Peyer's patch (tissue), 4 donors: ENCODE data around the gene PHKB.

Experiments used
- CTCF ChIP-seq, 6 experiments: fragments of 450-650 bp in 4 of 6; fragments of 200-600 bp in 2 of 6; sonication (generic) in 1 of 6; IDR thresholded peaks; one replicate each; pipeline ENCODE4 v1.5.1; 2017 to 2019; ENCODE audit warnings: antibody characterized with exemption in 6 of 6, mild to moderate bottlenecking in 3 of 6, moderate library complexity in 1 of 6
- POLR2A ChIP-seq, 2 donors: fragments of 450-650 bp; IDR thresholded peaks; one replicate each; pipeline ENCODE4 v1.5.1; 2017; ENCODE audit warnings: antibody characterized with exemption in 2 of 2, mild to moderate bottlenecking in 2 of 2, moderate library complexity in 2 of 2

- TF ChIP-seq CTCF (IDR thresholded peaks at IDR 0.05) (no peak), POLR2A (IDR thresholded peaks at IDR 0.05) (no peak)
Measured at GRCh38 chr16:47567321-47567720, 106.2 kb downstream of the PHKB start.
